Thyroid gland (tissue), 4 donors: ENCODE results near the gene ADD1.

ENCODE experiments used
- POLR2A ChIP-seq, 2 donors: fragments of 450-650 bp; IDR thresholded peaks; one replicate each; pipeline ENCODE4 v1.6.1; 2017; ENCODE audit warnings: antibody characterized with exemption in 2 of 2, mild to moderate bottlenecking in 2 of 2, moderate library complexity in 1 of 2
- TF ChIP-seq, protein P1 (sequence below), 6 experiments: fragments of 200-600 bp in 3 of 6; fragments of 450-650 bp in 3 of 6; sonication (generic) in 3 of 6; IDR thresholded peaks; one replicate each; pipeline ENCODE4 v1.5.1; 2016 to 2019; ENCODE audit warnings: antibody characterized with exemption in 6 of 6, mild to moderate bottlenecking in 2 of 6, inconsistent platforms in 1 of 6, moderate library complexity in 1 of 6

DNA sequence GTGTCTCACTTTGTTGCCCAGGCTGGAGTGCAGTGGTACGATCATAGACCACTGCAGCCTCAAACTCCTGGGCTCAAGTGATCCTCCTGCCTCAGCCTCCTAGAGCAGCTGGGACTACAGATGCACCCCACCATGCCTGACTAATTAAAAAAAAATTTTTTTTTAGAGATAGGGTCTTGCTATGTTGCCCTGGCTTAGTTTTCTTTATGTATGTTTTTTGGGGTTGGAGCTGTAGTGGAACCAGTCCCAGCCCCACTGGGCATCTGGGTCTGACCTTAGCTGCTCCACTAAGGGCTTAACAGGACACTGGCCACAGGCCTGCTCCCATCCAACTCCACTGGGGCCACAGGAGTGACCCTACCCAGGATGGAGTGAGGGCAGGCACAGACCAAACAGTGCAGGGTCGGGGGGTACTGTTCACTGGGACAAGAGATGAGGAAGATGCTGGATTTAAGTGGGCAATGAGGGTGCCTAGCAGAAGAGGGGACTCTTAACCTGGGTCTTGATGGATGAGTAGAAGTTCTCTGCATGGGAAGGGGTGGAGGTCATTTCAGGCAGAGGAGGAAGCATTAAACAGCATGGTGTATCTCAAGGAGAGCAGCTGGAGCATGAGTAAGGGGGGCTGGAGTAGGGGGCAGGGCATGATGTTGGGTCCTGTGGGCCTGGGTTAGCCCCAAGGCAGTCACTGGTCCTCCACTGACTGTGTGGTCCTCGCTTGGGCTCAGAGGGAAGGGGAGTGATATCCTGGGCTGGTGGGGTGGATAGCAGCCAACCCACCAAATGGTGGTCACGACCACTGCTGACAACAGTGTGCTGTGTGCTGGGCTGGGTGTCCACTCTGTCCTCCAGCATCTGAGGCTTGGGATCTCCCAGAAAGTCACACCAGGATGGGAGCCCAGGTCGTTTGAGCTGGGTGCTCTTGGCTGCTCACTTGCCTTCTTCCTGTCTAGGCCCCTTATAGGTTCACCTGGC is 24.1 kb upstream of the ADD1 start:
- TF ChIP-seq, protein P1, sequence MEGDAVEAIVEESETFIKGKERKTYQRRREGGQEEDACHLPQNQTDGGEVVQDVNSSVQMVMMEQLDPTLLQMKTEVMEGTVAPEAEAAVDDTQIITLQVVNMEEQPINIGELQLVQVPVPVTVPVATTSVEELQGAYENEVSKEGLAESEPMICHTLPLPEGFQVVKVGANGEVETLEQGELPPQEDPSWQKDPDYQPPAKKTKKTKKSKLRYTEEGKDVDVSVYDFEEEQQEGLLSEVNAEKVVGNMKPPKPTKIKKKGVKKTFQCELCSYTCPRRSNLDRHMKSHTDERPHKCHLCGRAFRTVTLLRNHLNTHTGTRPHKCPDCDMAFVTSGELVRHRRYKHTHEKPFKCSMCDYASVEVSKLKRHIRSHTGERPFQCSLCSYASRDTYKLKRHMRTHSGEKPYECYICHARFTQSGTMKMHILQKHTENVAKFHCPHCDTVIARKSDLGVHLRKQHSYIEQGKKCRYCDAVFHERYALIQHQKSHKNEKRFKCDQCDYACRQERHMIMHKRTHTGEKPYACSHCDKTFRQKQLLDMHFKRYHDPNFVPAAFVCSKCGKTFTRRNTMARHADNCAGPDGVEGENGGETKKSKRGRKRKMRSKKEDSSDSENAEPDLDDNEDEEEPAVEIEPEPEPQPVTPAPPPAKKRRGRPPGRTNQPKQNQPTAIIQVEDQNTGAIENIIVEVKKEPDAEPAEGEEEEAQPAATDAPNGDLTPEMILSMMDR (IDR thresholded peaks at IDR 0.05) = no peak
- no peak for TF ChIP-seq POLR2A (IDR thresholded peaks at IDR 0.05)
